ENCODE results near the gene WIPF2. TPM values are rescaled to one million over a fixed set of nuclear protein-coding genes. Genes with fewer than 3 reads are reported as not detected.

WIPF2 gene
- 10.3 and 14.5 TPM in 2 replicates for total RNA-seq

GRCh38 chr17:40218740-40219593 lies at the start of gene WIPF2:
TSS of gene WIPF2 (plus strand) at chr17:40219304. CDS start at chr17:40256460, 37,156 bp downstream.

GRCh38 chr17:40177275-40177874 lies 41.7 kb upstream of the WIPF2 start, which contains the start of gene RAPGEFL1:
TSS of gene RAPGEFL1 (plus strand) at chr17:40177470. CDS start at chr17:40177862, 392 bp downstream.

GRCh38 chr17:40287494-40288369 lies 68.6 kb downstream of the WIPF2 start, which contains the start of gene CDC6:
TSS of gene CDC6 (plus strand) at chr17:40287879. CDS start at chr17:40289421, 1,542 bp downstream.

GRCh38 chr17:40309031-40309948 lies 90.2 kb downstream of the WIPF2 start, which contains the start of gene RARA:
TSS of gene RARA (plus strand) at chr17:40309180. CDS start at chr17:40331219, 22,039 bp downstream.

Other genes starting within 250 kb of the WIPF2 start
- 93.3 and 93.6 TPM in 2 replicates for gene PSMD3, start 238.5 kb upstream of the WIPF2 start, total RNA-seq
- gene CSF3, start 203.9 kb upstream of the WIPF2 start, total RNA-seq, result 0.34 TPM in 1 of 2 replicates, not detected in the other
- 20.2 and 32.7 TPM in 2 replicates for gene MED24, start 164.9 kb upstream of the WIPF2 start, total RNA-seq
- gene THRA, start 156.3 kb upstream of the WIPF2 start, total RNA-seq, result 4.4 and 16.2 TPM in 2 replicates
- 1.7 and 5.7 TPM in 2 replicates for gene NR1D1, start 118.7 kb upstream of the WIPF2 start, total RNA-seq
- 28.7 and 52.5 TPM in 2 replicates for gene MSL1, start 97.3 kb upstream of the WIPF2 start, total RNA-seq
- 19.3 and 24.3 TPM in 2 replicates for gene CASC3, start 78.8 kb upstream of the WIPF2 start, total RNA-seq
- 13.7 and 26.3 TPM in 2 replicates for gene RAPGEFL1, start 41.8 kb upstream of the WIPF2 start, total RNA-seq
- gene CDC6, start 68.6 kb downstream of the WIPF2 start, total RNA-seq, result 1.4 and 8.2 TPM in 2 replicates
- 3.1 and 10.5 TPM in 2 replicates for gene RARA, start 89.9 kb downstream of the WIPF2 start, total RNA-seq
- 0.07 TPM in 1 of 2 replicates, not detected in the other for gene GJD3, start 145.4 kb downstream of the WIPF2 start, total RNA-seq
- 0.50 and 2.1 TPM in 2 replicates for gene TOP2A, start 198.6 kb downstream of the WIPF2 start, total RNA-seq
- gene IGFBP4, start 224.1 kb downstream of the WIPF2 start, total RNA-seq, result 18.5 and 24.3 TPM in 2 replicates